Osteoblast (primary cell): Measurements from ENCODE around the gene MAD1L1. TPM values are rescaled to one million over a fixed set of nuclear protein-coding genes. Genes with fewer than 3 reads are reported as not detected.
A peak's percentile ranks its signal among the peaks of the same experiment; 100 is the strongest.

Source experiments
- DNase-seq: peaks from one replicate; pipeline ENCODE4 v3.0.0; 2011; ENCODE audit warnings: low spot score, mixed read lengths; ENCODE audit not compliant: insufficient read length; ENCODE audit errors: missing footprints
- H2AFZ ChIP-seq: 2 replicates; pipeline ENCODE4 v1.6.0; 2011; ENCODE audit warnings: mild to moderate bottlenecking, low read length
- H3K27ac ChIP-seq: 2 replicates; pipeline ENCODE4 v1.5.1; 2011; ENCODE audit warnings: mild to moderate bottlenecking, low read depth, low read length, moderate library complexity
- H3K27me3 ChIP-seq: 2 replicates; pipeline ENCODE4 v1.6.0; 2012; ENCODE audit warnings: mild to moderate bottlenecking, control low read depth, inconsistent platforms, low read length, moderate library complexity; ENCODE audit not compliant: insufficient read depth
- H3K36me3 ChIP-seq: 2 replicates; pipeline ENCODE4 v1.5.1; 2011; ENCODE audit warnings: mild to moderate bottlenecking, low read length, control low read depth, moderate library complexity; ENCODE audit not compliant: insufficient read depth
- H3K4me1 ChIP-seq: 2 replicates; pipeline ENCODE4 v1.5.1; 2011; ENCODE audit warnings: mild to moderate bottlenecking, low read length, control low read depth, moderate library complexity; ENCODE audit not compliant: insufficient read depth
- H3K4me2 ChIP-seq: 2 replicates; pipeline ENCODE4 v1.6.0; 2011; ENCODE audit warnings: mild to moderate bottlenecking, low read length; ENCODE audit not compliant: insufficient read depth
- H3K4me3 ChIP-seq: fragments of 200-600 bp; sonication (generic); 3 replicates; pipeline ENCODE4 v1.5.1; 2012; ENCODE audit warnings: mild to moderate bottlenecking, low read length, inconsistent platforms; ENCODE audit not compliant: insufficient read depth
- H3K79me2 ChIP-seq: 2 replicates; pipeline ENCODE4 v1.6.0; 2012; ENCODE audit warnings: mild to moderate bottlenecking, low read length, control low read depth, inconsistent platforms; ENCODE audit not compliant: insufficient read depth
- H3K9me3 ChIP-seq: 2 replicates; pipeline ENCODE4 v1.5.1; 2011; ENCODE audit warnings: low read depth, low read length, control low read depth
- H4K20me1 ChIP-seq: 2 replicates; pipeline ENCODE4 v1.6.0; 2012; ENCODE audit warnings: mild to moderate bottlenecking, low read length, control low read depth; ENCODE audit not compliant: insufficient read depth
- CTCF ChIP-seq: IDR thresholded peaks from 2 replicates; pipeline ENCODE4 v1.5.1; 2011; ENCODE audit warnings: mild to moderate bottlenecking, low read depth, low read length, moderate library complexity; ENCODE audit errors: extremely low read depth
- total RNA-seq: library from RNA; depleted of rRNA; stranded (reverse); fragments of >200 nt; gene quantifications from 2 replicates; pipeline ENCODE4 v1.2.3, GENCODE V29; 2012

The MAD1L1 gene
- total RNA-seq, 1 donor: 66.2 TPM

- Histone ChIP-seq H3K9me3 (no peaks in the 10 kb centered on the region), H3K4me3 (no peak overlapping the region), H3K79me2 (no peaks in the 10 kb centered on the region), H2AFZ (no peak overlapping the region), H3K27me3 (no peaks in the 10 kb centered on the region), H4K20me1 (no peaks in the 10 kb centered on the region), H3K36me3 (peaks cover 16% of the 10 kb centered on the region), H3K27ac (no peak overlapping the region), H3K4me1 (no peaks in the 10 kb centered on the region), H3K4me2 (no peak overlapping the region)
- TF ChIP-seq CTCF: no peak
- DNase-seq: peak; percentile 19
Measured at GRCh38 chr7:2198760-2199159, 34.0 kb downstream of the MAD1L1 start.

DNA sequence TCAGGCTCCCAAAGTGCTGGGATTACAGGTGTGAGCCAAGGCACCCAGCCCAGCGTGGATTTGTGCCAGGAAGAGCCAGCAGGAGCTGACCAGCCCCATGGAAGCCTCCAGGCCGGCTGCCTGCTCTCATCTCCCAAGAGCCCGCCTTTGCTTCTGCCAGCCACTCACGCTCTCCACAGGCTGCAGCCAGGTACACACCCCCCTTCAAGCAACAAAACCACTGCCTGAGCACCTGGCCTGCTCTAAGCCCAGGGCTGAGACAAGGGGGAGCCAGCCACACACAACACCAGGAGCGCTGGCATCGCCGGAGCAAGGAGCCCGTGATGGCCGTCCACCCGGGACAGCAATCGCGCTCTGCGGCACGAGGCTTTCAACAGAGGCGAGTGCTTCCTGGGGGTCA, 34.5 kb downstream of the MAD1L1 start:
- no peaks in the 10 kb centered on the region for H4K20me1 ChIP-seq
- DNase-seq: peak; percentile 13
- no peak overlapping the region for H2AFZ ChIP-seq
- H3K9me3 ChIP-seq: no peaks in the 10 kb centered on the region
- peaks cover 16% of the 10 kb centered on the region for H3K36me3 ChIP-seq
- no peak overlapping the region for H3K4me2 ChIP-seq
- H3K4me3 ChIP-seq: no peak overlapping the region
- no peaks in the 10 kb centered on the region for H3K79me2 ChIP-seq
- H3K27ac ChIP-seq: no peak overlapping the region
- H3K27me3 ChIP-seq: no peaks in the 10 kb centered on the region
- no peaks in the 10 kb centered on the region for H3K4me1 ChIP-seq
- TF ChIP-seq CTCF: no peak

GRCh38 chr7:2197436-2198155, 35.1 kb downstream of the MAD1L1 start:
- no peak overlapping the region for H3K4me2 ChIP-seq

More at GRCh38 chr7:2197436-2198155, 35.1 kb downstream of the MAD1L1 start:
- no peaks in the 10 kb centered on the region for H3K9me3 ChIP-seq
- TF ChIP-seq CTCF: no peak
- peaks cover 16% of the 10 kb centered on the region for H3K36me3 ChIP-seq
- H3K27me3 ChIP-seq: no peaks in the 10 kb centered on the region
- H3K4me3 ChIP-seq: no peak overlapping the region
- peak; percentile 31 for DNase-seq
- H3K27ac ChIP-seq: no peak overlapping the region
- H4K20me1 ChIP-seq: no peaks in the 10 kb centered on the region
- no peak overlapping the region for H2AFZ ChIP-seq
- no peaks in the 10 kb centered on the region for H3K79me2 ChIP-seq
- H3K4me1 ChIP-seq: no peaks in the 10 kb centered on the region
